Lower lobe of right lung (tissue), 2 donors: ENCODE data around the gene CS. TPM values are rescaled to one million over a fixed set of nuclear protein-coding genes. Genes with fewer than 3 reads are reported as not detected.
"Not testable (repeated sequence)": the region's sequence is repeated elsewhere in the genome, so short reads cannot be mapped to it uniquely, and the experiment has no call there.

Source experiments
- ATAC-seq, 2 donors: fragments of 200-7000 bp; cut with Tn5 transposase; one replicate each; pipeline ENCODE4 v1.9.1; 2020 to 2022; ENCODE audit warnings: mild to moderate bottlenecking in 2 of 2, moderate library complexity in 2 of 2
- DNase-seq: peaks from one replicate; pipeline ENCODE4 v3.0.0-alpha.2; 2020
- H3K27ac ChIP-seq: fragments of 200-600 bp; one replicate; pipeline ENCODE4 v1.8.0; 2022
- H3K27me3 ChIP-seq: fragments of 200-600 bp; one replicate; pipeline ENCODE4 v1.8.0; 2022; ENCODE audit warnings: low read depth
- H3K36me3 ChIP-seq: fragments of 200-600 bp; one replicate; pipeline ENCODE4 v1.8.0; 2022; ENCODE audit warnings: mild to moderate bottlenecking
- H3K4me1 ChIP-seq: fragments of 200-600 bp; one replicate; pipeline ENCODE4 v1.8.0; 2022
- H3K4me3 ChIP-seq: fragments of 200-600 bp; one replicate; pipeline ENCODE4 v1.8.0; 2022; ENCODE audit warnings: mild to moderate bottlenecking
- H3K9me3 ChIP-seq: fragments of 200-600 bp; one replicate; pipeline ENCODE4 v1.8.0; 2022
- CTCF ChIP-seq: fragments of 200-600 bp; IDR thresholded peaks from one replicate; pipeline ENCODE4 v1.8.0; 2022; ENCODE audit warnings: antibody characterized with exemption, mild to moderate bottlenecking
- intact Hi-C: fragments of 100-400 bp; cut with DNase I; formaldehyde crosslinking; loops from one replicate; pipeline ENCODE4 v1.11.0; 2022
- total RNA-seq: library from RNA; stranded (reverse); fragmentation: NEBNext Ultra II Directional; extraction: Animal tissue kit (Norgen Biotek cat#: 25700); gene quantifications from one replicate; pipeline ENCODE4 v1.2.1, GENCODE V29; 2021
- donor health status: DM: no; HTN: yes; CAD: no; lungs with severe emphysema.

The CS gene
- total RNA-seq, 1 donor from 2014 or later: 175 TPM

GRCh38 chr12:56296295-56296694 is 3.8 kb downstream of the CS start:
- intact Hi-C loops: no loop called here

GRCh38 chr12:56293795-56294194 is 6.3 kb downstream of the CS start:
- H3K4me1 ChIP-seq: peaks cover 55% of the 10 kb centered on the region
- no peak for TF ChIP-seq CTCF
- H3K27me3 ChIP-seq: no peaks in the 10 kb centered on the region
- no peak overlapping the region for H3K4me3 ChIP-seq
- DNase-seq (no peak), ATAC-seq (no peak)
- no peak overlapping the region for H3K27ac ChIP-seq
- peaks cover 36% of the 10 kb centered on the region for H3K36me3 ChIP-seq
- no peaks in the 10 kb centered on the region for H3K9me3 ChIP-seq
- intact Hi-C loops: no loop called here

More at GRCh38 chr12:56296295-56296694, 3.8 kb downstream of the CS start:
- H3K9me3 ChIP-seq: no peaks in the 10 kb centered on the region
- no peak overlapping the region for H3K27ac ChIP-seq
- ATAC-seq: no peak
- no peak for DNase-seq
- peaks cover 61% of the 10 kb centered on the region for H3K4me1 ChIP-seq
- TF ChIP-seq CTCF: no peak
- no peaks in the 10 kb centered on the region for H3K27me3 ChIP-seq
- no peak overlapping the region for H3K4me3 ChIP-seq
- peaks cover 20% of the 10 kb centered on the region for H3K36me3 ChIP-seq

- Histone ChIP-seq H3K27me3 (no peaks in the 10 kb centered on the region), H3K36me3 (peaks cover 54% of the 10 kb centered on the region), H3K27ac (no peak overlapping the region), H3K4me3 (no peak overlapping the region), H3K9me3 (no peaks in the 10 kb centered on the region), H3K4me1 (peaks cover 52% of the 10 kb centered on the region)
- DNase-seq (no peak), ATAC-seq (peak; percentile 57 to 73)
- intact Hi-C loops: no loop called here
- TF ChIP-seq CTCF: no peak
Measured at GRCh38 chr12:56288705-56289387, 11.3 kb downstream of the CS start.

- ATAC-seq (peak; percentile 34 to 52), DNase-seq (no peak)
- Histone ChIP-seq H3K4me1 (peaks cover 40% of the 10 kb centered on the region), H3K4me3 (no peak overlapping the region), H3K27me3 (no peaks in the 10 kb centered on the region), H3K9me3 (no peaks in the 10 kb centered on the region), H3K27ac (peak overlapping the region; percentile 18), H3K36me3 (peaks cover 72% of the 10 kb centered on the region)
- intact Hi-C loops: no loop called here
- no peak for TF ChIP-seq CTCF
Measured at GRCh38 chr12:56286044-56286830, 13.9 kb downstream of the CS start.

GRCh38 chr12:56284263-56284662 is 15.9 kb downstream of the CS start:
- peaks cover 79% of the 10 kb centered on the region for H3K36me3 ChIP-seq
- DNase-seq, H3K27me3 ChIP-seq, ATAC-seq, H3K4me3 ChIP-seq, H3K9me3 ChIP-seq, intact Hi-C loops, H3K27ac ChIP-seq: not testable (repeated sequence)
- H3K4me1 ChIP-seq: peaks cover 36% of the 10 kb centered on the region

- Histone ChIP-seq H3K4me1 (peaks cover 23% of the 10 kb centered on the region), H3K9me3 (no peaks in the 10 kb centered on the region), H3K27ac (no peak overlapping the region), H3K36me3 (peaks cover 91% of the 10 kb centered on the region), H3K4me3 (no peak overlapping the region), H3K27me3 (no peaks in the 10 kb centered on the region)
- no peak for DNase-seq
- intact Hi-C loops: no loop called here
- ATAC-seq: no peak
- TF ChIP-seq CTCF: no peak
Measured at GRCh38 chr12:56282579-56282978, 17.6 kb downstream of the CS start.
